Calu3 (cell line): ENCODE measurements around the gene SLC5A8. TPM values are rescaled to one million over a fixed set of nuclear protein-coding genes. Genes with fewer than 3 reads are reported as not detected.

Experiments
- BruUV-seq: library from RNA; stranded (reverse); fragments of 400-500 nt; replicated peaks from 2 replicates; lab custom pipeline; 2021; lab: Mats Ljungman, UMichigan
- CTCF ChIA-PET: fragments of 300-600 bp; sonication (Branson Sonifier 250); formaldehyde crosslinking; loops from one replicate; lab custom pipeline; 2022; ENCODE audit warnings: antibody characterized with exemption; lab: Charles Lee
- DNase-seq: peaks from one replicate; pipeline ENCODE4 v3.0.0; 2022
- H3K27ac Mint-ChIP-seq: one replicate; pipeline ENCODE4 v1.8.0; 2022; ENCODE audit warnings: mixed read lengths; ENCODE audit not compliant: unreplicated experiment
- H3K27me3 Mint-ChIP-seq: one replicate; pipeline ENCODE4 v1.8.0; 2022; ENCODE audit warnings: mixed read lengths; ENCODE audit not compliant: unreplicated experiment
- H3K36me3 Mint-ChIP-seq: one replicate; pipeline ENCODE4 v1.8.0; 2022; ENCODE audit warnings: mild to moderate bottlenecking, moderate library complexity, mixed read lengths; ENCODE audit not compliant: insufficient read depth, unreplicated experiment
- H3K4me1 Mint-ChIP-seq: one replicate; pipeline ENCODE4 v1.8.0; 2022; ENCODE audit warnings: mild to moderate bottlenecking, low read depth, mixed read lengths; ENCODE audit not compliant: unreplicated experiment
- H3K4me3 Mint-ChIP-seq: one replicate; pipeline ENCODE4 v1.8.0; 2022; ENCODE audit warnings: mild to moderate bottlenecking, low read depth, moderate library complexity, mixed read lengths; ENCODE audit not compliant: unreplicated experiment
- H3K9me3 Mint-ChIP-seq: one replicate; pipeline ENCODE4 v1.8.0; 2022; ENCODE audit warnings: low read depth, mixed read lengths; ENCODE audit not compliant: unreplicated experiment
- CTCF ChIP-seq: fragments of 200-600 bp; IDR thresholded peaks from one replicate; pipeline ENCODE4 v1.8.0; 2022; ENCODE audit warnings: antibody characterized with exemption; ENCODE audit not compliant: unreplicated experiment
- intact Hi-C: fragments of 100-400 bp; cut with micrococcal nuclease; formaldehyde crosslinking; loops from one replicate; pipeline ENCODE4 v1.10.0; 2022; ENCODE audit not compliant: unreplicated experiment
- total RNA-seq: library from RNA; stranded (reverse); gene quantifications from 2 replicates; pipeline ENCODE4 v1.2.3, GENCODE V29; 2022

The SLC5A8 gene
- total RNA-seq, 1 experiment from 2014 or later, result 0.12 TPM

- no peak for DNase-seq
- H3K4me3 Mint-ChIP-seq, result no peak overlapping the region
- TF ChIP-seq CTCF, result no peak
- no peaks in the 10 kb centered on the region for H3K36me3 Mint-ChIP-seq
- no peak overlapping the region for H3K27ac Mint-ChIP-seq
- no peaks in the 10 kb centered on the region for H3K4me1 Mint-ChIP-seq
- peaks cover 5% of the 10 kb centered on the region for H3K9me3 Mint-ChIP-seq
- no peaks in the 10 kb centered on the region for H3K27me3 Mint-ChIP-seq
- intact Hi-C loops, result no loop called here
- CTCF ChIA-PET, result no interaction called here
- BruUV-seq, result no TSS peak
Measured at GRCh38 chr12:101108130-101108529, 101.9 kb downstream of the SLC5A8 start.

GRCh38 chr12:101107032-101107763, 102.8 kb downstream of the SLC5A8 start:
- DNase-seq, result no peak
- intact Hi-C loops, result no loop called here
- no peak overlapping the region for H3K27ac Mint-ChIP-seq
- CTCF ChIA-PET, result interaction anchor here (0.7 kb wide), 1 partner anchor 805 kb away, joined by 3 read pairs; no protein-coding TSS in a partner anchor
- peaks cover 5% of the 10 kb centered on the region for H3K9me3 Mint-ChIP-seq
- no peak for TF ChIP-seq CTCF
- no peaks in the 10 kb centered on the region for H3K4me1 Mint-ChIP-seq
- H3K36me3 Mint-ChIP-seq, result no peaks in the 10 kb centered on the region
- H3K4me3 Mint-ChIP-seq, result no peak overlapping the region
- no peaks in the 10 kb centered on the region for H3K27me3 Mint-ChIP-seq
- BruUV-seq, result no TSS peak

Other genes with a start within 250 kb of the SLC5A8 start
- 36.6 and 42.2 TPM in 2 replicates for gene UTP20, start 69.9 kb upstream of the SLC5A8 start, total RNA-seq
- 131 and 134 TPM in 2 replicates for gene ARL1, start 197.5 kb upstream of the SLC5A8 start, total RNA-seq